ENCODE measurements around the gene TNS1. TPM values are rescaled to one million over a fixed set of nuclear protein-coding genes. Genes with fewer than 3 reads are reported as not detected.

The TNS1 gene
- total and polyA plus RNA-seq, 9 of the 15 experiments (the other 6 are each of a cell fraction or from before 2014, with no cell fraction given), result 0.13 to 2.7 (median 0.77) TPM

DNA sequence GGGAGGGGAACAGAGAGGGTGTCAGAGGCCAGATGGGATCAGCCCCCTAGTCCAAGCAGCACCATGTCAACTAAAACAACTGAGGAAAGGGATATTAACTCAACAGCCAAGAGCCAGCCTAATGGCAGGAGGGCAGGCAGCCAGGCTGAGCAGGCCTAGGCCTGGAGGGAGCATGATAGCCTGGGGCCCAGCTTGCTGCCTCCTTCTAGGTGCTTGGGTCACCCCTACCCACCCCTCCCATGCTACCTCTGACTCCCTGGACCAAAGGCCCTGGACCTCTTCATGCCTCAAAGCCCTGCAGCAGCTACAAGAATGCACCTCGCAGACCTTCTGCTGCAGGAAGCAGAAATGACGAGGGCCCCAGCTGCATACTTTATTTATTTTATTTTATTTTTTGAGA is 22.1 kb upstream of the TNS1 start:
- no peak for ATAC-seq
- BruUV-seq (replicated peaks), result no TSS peak
- H3K36me3 ChIP-seq (ENCODE audit: control insufficient read depth, insufficient read depth, low read length), result no peaks in the 10 kb centered on the region
- no peak for FAIRE-seq
- H3K9me1 ChIP-seq (ENCODE audit: control insufficient read depth, insufficient read depth, low read length), result no peaks in the 10 kb centered on the region
- H3K79me2 ChIP-seq (ENCODE audit: control insufficient read depth, insufficient read depth, low read length), result no peaks in the 10 kb centered on the region
- no peaks in the 10 kb centered on the region for H4K20me1 ChIP-seq (replicated peaks; ENCODE audit: control insufficient read depth, insufficient read depth, low read length)
- no peak overlapping the region for H3K4me3 ChIP-seq
- no peak overlapping the region for H3K9ac ChIP-seq (ENCODE audit: insufficient read depth in 1 of 2, low read depth in 2 of 2, low read length in 2 of 2)
- in situ Hi-C loops (cut with MboI), result no loop called here
- H3K4me1 ChIP-seq (replicated peaks in 1 of 2; ENCODE audit: control insufficient read depth in 2 of 2, insufficient read depth in 2 of 2, low read length in 2 of 2), result no peaks in the 10 kb centered on the region
- 0% methylated on average over 2 of the region's 2 CpGs for WGBS (ENCODE audit: insufficient coverage, low coverage, missing lambda C conversion rate)
- H3K9me3 ChIP-seq (replicated peaks; ENCODE audit: control insufficient read depth, insufficient read depth, low read depth, low read length), result no peaks in the 10 kb centered on the region
- peaks cover 0 to 11% of the 10 kb centered on the region in 2 experiments; a peak in 2 of 5 replicates for H3K27me3 ChIP-seq (ENCODE audit: control insufficient read depth in 2 of 2, insufficient read depth in 2 of 2, low read length in 2 of 2)
- no peak overlapping the region for H3K27ac ChIP-seq (ENCODE audit: extremely low read depth, low read depth, low read length)
- intact Hi-C loops (cut with micrococcal nuclease), result no loop called here
- no peak overlapping the region for H3K4me2 ChIP-seq (ENCODE audit: insufficient read depth, low read length)
- ChIA-PET POLR2A (interaction anchor here (1.0 kb wide), 1 partner anchor 12 kb away, joined by 3 read pairs; no protein-coding TSS in a partner anchor), CTCF (ENCODE audit: low intra/inter-chr PET ratio) (no interaction called here)
- no peak for DNase-seq (ENCODE audit: extremely low read depth in 1 of 4, low spot score in 3 of 4)
- TF ChIP-seq KLF6 (CRISPR knock-in tag; IDR thresholded peaks at IDR 0.05; ENCODE audit: borderline replicate concordance), result no peak
- no peak overlapping the region for H2AFZ ChIP-seq (ENCODE audit: low read depth, low read length)

DNA sequence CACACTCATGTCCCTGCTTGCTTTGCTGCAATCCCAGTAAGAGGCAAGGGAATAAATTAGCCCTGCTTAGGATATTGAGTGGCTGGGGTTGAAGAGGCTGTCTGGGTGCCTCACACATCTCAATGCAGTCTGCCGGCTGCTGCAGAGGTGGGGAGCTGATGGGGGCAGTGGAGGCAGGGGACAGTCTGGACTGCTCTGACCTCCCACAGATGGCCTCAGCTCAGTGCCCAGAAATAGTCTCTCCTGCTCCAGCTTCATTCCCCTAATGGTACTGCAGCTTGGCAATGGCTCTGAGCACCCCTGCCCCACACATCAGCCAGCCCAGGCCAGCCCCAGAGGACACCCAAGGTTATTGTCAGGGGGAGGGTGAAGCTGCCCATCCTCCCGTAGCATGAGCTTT is 21.5 kb upstream of the TNS1 start:
- Histone ChIP-seq H3K9me1 (ENCODE audit: control insufficient read depth, insufficient read depth, low read length) (no peaks in the 10 kb centered on the region), H3K4me3 (no peak overlapping the region), H2AFZ (ENCODE audit: low read depth, low read length) (no peak overlapping the region), H3K9me3 (replicated peaks; ENCODE audit: control insufficient read depth, insufficient read depth, low read depth, low read length) (no peaks in the 10 kb centered on the region), H3K36me3 (ENCODE audit: control insufficient read depth, insufficient read depth, low read length) (no peaks in the 10 kb centered on the region), H3K4me2 (ENCODE audit: insufficient read depth, low read length) (no peak overlapping the region), H3K4me1 (replicated peaks in 1 of 2; ENCODE audit: control insufficient read depth in 2 of 2, insufficient read depth in 2 of 2, low read length in 2 of 2) (no peaks in the 10 kb centered on the region), H4K20me1 (replicated peaks; ENCODE audit: control insufficient read depth, insufficient read depth, low read length) (no peaks in the 10 kb centered on the region), H3K9ac (ENCODE audit: insufficient read depth in 1 of 2, low read depth in 2 of 2, low read length in 2 of 2) (no peak overlapping the region), H3K27me3 (ENCODE audit: control insufficient read depth in 2 of 2, insufficient read depth in 2 of 2, low read length in 2 of 2) (peaks cover 0 to 7% of the 10 kb centered on the region in 2 experiments; a peak in 1 of 5 replicates), H3K79me2 (ENCODE audit: control insufficient read depth, insufficient read depth, low read length) (no peaks in the 10 kb centered on the region), H3K27ac (ENCODE audit: extremely low read depth, low read depth, low read length) (no peak overlapping the region)
- no peak for DNase-seq (ENCODE audit: extremely low read depth in 1 of 4, low spot score in 3 of 4)
- CTCF ChIA-PET (ENCODE audit: low intra/inter-chr PET ratio), result no interaction called here
- no TSS peak for BruUV-seq (replicated peaks)
- no peak; the same call in 2 of the 3 replicates for ATAC-seq
- WGBS (ENCODE audit: insufficient coverage, low coverage, missing lambda C conversion rate), result 0% methylated on average over 2 of the region's 2 CpGs
- intact Hi-C loops (cut with micrococcal nuclease) (no loop called here), in situ Hi-C loops (cut with MboI) (no loop called here)
- FAIRE-seq, result no peak
- POLR2A ChIA-PET, result interaction anchor here (1.0 kb wide), 1 partner anchor 12 kb away, joined by 3 read pairs; no protein-coding TSS in a partner anchor
- TF ChIP-seq, protein P1, sequence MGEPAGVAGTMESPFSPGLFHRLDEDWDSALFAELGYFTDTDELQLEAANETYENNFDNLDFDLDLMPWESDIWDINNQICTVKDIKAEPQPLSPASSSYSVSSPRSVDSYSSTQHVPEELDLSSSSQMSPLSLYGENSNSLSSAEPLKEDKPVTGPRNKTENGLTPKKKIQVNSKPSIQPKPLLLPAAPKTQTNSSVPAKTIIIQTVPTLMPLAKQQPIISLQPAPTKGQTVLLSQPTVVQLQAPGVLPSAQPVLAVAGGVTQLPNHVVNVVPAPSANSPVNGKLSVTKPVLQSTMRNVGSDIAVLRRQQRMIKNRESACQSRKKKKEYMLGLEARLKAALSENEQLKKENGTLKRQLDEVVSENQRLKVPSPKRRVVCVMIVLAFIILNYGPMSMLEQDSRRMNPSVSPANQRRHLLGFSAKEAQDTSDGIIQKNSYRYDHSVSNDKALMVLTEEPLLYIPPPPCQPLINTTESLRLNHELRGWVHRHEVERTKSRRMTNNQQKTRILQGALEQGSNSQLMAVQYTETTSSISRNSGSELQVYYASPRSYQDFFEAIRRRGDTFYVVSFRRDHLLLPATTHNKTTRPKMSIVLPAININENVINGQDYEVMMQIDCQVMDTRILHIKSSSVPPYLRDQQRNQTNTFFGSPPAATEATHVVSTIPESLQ (CRISPR knock-in tag; IDR thresholded peaks at IDR 0.05), result no peak
- no peak for TF ChIP-seq ZNF785 (CRISPR knock-in tag; IDR thresholded peaks at IDR 0.05)

Measured in K562 (cell line).